ENCODE results near the gene CEP170B.

GRCh38 chr14:104871145-104871655 is 6.1 kb downstream of the CEP170B start:
- TF ChIP-seq CTCF (IDR thresholded peaks at IDR 0.05; ENCODE audit: low read depth, low read length, missing input control) (no peak), FOXA1 (IDR thresholded peaks at IDR 0.05) (no peak), RAD21 (IDR thresholded peaks at IDR 0.05) (no peak), GABPA (IDR thresholded peaks at IDR 0.05 in 1 of 2, conservative IDR thresholded peaks at IDR 0.05 in 1 of 2) (no peak), REST (IDR thresholded peaks at IDR 0.05) (no peak), YY1 (IDR thresholded peaks at IDR 0.05) (no peak), MAX (IDR thresholded peaks at IDR 0.05) (no peak), NR2F2 (IDR thresholded peaks at IDR 0.05) (no peak), EGR1 (IDR thresholded peaks at IDR 0.05; ENCODE audit: low read depth in 2 of 2) (no peak), JUND (IDR thresholded peaks at IDR 0.05) (no peak), ZBTB33 (IDR thresholded peaks at IDR 0.05) (no peak), TAF1 (conservative IDR thresholded peaks at IDR 0.05) (no peak), RXRA (IDR thresholded peaks at IDR 0.05) (no peak)
